Stimulated activated CD4-positive, alpha-beta T cell treated with anti-CD3 and anti-CD28 coated beads, Interleukin-12 subunit alpha, Interleukin-12 subunit beta, amount 100 ng/mL, for 24 hours (primary cell): Measurements from ENCODE around the gene IKZF5.

Source experiments
- DNase-seq, 2 experiments: peaks; one replicate each; pipeline ENCODE4 v3.0.0-alpha.2; 2020; ENCODE audit warnings: low read depth in 2 of 2

Gene IKZF5

GRCh38 chr10:122981066-122981464 lies 27.5 kb downstream of the IKZF5 start:
- no peak for DNase-seq

GRCh38 chr10:122980209-122981065 lies 28.2 kb downstream of the IKZF5 start, which contains the start of gene PSTK:
Gene PSTK, plus strand, starts transcription at chr10:122980401. Its CDS starts 79 bp downstream, at chr10:122980480.
- DNase-seq: peak; percentile 80 to 81

GRCh38 chr10:122974543-122975064 lies 34.0 kb downstream of the IKZF5 start:
- DNase-seq: no peak

- no peak for DNase-seq
These were observed 34.6 kb downstream of the IKZF5 start for GRCh38 chr10:122974023-122974422.

GRCh38 chr10:122968698-122969097 lies 39.9 kb downstream of the IKZF5 start:
- DNase-seq: no peak

- DNase-seq: no peak
These were observed 41.7 kb downstream of the IKZF5 start for GRCh38 chr10:122966879-122967278.

- no peak for DNase-seq
These were observed 46.2 kb downstream of the IKZF5 start for GRCh38 chr10:122962405-122962804.

- DNase-seq: no peak
These were observed 51.1 kb downstream of the IKZF5 start for GRCh38 chr10:122957474-122957873.

- no peak for DNase-seq
These were observed 52.7 kb downstream of the IKZF5 start for GRCh38 chr10:122955892-122956291.

- DNase-seq: no peak
These were observed 53.9 kb downstream of the IKZF5 start for GRCh38 chr10:122954731-122955050.

- peak; percentile 94 to 97 for DNase-seq
These were observed 54.5 kb downstream of the IKZF5 start, which contains the start of gene C10orf88 for GRCh38 chr10:122953902-122954730. Gene C10orf88, minus strand, starts transcription at chr10:122954227. Its CDS starts 49 bp downstream, at chr10:122954178.

GRCh38 chr10:122949296-122949695 lies 59.3 kb downstream of the IKZF5 start:
- no peak for DNase-seq
